Stimulated activated CD8-positive, alpha-beta memory T cell treated with anti-CD3 and anti-CD28 coated beads, Interleukin-15, amount 100 ng/mL, for 24 hours (primary cell): Measurements from ENCODE around the gene CAMK2N2.
"Not testable (repeated sequence)": the region's sequence is repeated elsewhere in the genome, so short reads cannot be mapped to it uniquely, and the experiment has no call there.

Experiments used
- DNase-seq: peaks from one replicate; pipeline ENCODE4 v3.0.0-alpha.2; 2020; ENCODE audit warnings: low read depth

Gene CAMK2N2

DNA sequence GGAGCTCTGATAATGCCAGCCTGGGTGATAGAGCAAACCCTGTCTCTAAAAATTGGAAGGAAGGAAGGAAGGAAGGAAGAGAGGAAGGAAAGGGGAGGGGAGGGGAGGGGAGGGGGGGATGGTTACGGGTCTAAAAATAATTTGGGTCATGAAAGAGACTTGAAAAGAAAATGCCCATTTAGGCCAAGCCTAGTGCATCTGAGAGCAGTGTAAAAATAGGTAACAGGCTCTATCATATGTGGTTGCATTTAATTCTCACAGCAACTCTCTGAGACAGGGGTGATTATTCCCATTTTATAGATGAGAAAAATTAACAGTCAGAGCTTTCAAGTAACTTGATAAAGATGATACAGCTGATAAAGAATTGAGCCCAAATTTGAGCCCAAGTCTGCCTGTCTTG is 10.9 kb upstream of the CAMK2N2 start:
- no peak for DNase-seq

DNA sequence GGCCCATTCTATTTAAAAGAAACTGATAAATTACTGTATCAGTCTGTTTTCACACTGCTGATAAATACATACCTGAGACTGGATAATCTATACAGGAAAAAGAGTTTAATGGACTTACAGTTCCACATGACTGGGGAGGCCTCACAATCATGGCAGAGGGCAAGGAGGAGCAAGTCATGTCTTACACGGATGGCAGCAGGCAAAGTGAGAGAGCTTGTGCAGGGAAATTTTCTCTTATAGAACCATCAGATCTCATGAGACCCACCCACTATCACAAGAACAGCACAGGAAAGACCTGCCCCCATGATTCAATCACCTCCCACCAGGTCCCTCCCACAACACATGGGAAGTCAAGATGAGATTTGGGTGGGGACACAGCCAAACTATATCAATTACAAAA is 5.9 kb upstream of the CAMK2N2 start:
- DNase-seq, result not testable (repeated sequence)

DNA sequence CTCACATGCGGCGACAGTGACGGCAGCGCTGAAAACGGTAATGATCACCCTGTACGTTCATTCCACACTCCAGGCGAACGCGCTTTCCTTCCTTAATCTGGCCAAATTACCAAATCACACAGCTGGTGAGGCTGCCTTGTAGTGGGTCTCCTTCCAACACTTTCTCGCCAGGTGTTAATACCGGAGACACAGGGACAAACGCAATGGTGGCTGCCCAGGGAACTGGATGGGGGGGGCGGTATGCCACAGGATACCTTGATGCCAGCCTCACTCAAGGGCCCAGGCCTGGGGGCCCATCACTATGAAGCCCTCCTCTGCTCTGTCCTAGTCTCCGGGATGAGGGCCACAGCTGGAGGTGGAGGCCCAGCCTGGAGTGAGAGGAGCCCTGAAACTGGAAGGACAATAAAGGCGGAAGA is 1.4 kb upstream of the CAMK2N2 start:
- DNase-seq, result no peak

DNA sequence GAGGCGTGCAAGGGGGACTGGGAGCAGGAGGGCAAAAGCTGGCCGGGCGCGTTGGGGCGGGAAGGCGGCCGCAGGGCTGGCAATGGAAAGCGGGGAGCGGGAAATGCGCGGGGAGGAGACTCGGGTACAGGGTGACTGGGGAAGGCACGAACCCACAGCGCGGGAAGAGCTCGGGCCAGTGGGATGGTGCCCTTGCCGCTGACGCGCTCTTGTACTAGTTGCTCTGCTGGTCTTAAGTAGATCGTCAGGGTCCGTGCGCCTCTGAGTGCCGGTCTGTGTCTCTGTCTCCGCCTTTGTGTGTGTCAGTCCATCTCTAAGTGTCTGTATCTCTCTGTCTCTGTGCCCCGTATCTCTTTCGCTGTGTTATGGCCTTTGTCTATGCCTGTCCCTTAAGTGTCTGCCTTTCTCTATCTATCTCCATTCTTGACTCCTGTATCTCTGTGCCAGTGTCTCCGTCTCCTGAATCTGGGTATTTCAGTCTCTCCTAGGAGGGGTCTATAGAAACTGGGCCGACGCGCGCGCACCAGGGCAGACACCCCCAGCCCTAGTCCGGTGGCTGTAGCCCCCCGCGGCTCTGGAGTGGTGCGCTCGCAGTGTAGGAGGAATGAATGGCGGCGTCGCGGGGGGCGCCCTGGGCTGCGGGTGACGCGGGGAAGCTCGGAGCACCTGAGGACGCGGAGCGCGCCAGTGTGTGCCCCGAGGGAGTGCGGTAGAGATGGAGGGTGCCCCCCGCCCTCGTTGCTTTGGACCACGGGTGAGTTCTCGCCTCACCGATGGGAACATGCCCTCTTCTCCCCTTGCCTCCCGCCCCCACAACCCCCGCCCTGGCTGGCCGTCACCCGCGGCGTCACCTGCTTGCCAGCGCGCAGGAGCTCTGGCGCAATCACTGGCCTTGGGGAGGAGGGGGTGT is 756 bp upstream of the CAMK2N2 start:
- DNase-seq, result no peak

DNA sequence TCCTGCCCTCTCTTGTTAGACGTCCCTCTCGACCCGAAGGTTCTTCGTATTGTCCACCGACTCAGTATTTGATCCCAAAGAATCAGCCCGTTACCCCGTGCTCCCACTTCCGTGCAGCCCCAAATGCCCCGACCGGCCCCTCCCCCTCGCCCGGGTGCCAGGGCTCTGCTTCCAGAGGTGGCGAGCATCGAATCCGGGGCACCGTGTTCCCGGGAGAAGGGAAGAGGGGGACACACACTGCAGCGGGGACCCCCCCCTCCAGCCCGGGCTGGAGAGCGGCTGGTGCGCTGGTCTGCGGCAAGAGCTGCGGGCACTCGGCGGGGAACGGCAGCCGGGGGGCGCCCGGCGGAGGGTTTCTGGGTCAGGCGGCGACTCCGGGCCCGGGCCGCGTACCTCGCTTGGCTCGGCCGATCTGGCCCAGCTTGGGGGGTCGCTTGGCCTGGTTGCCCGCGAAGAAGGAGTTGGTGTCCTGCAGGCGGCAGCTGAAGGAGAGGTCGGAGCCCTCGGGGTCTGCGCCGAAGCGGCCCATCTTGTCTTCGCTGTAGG is 556 bp downstream of the CAMK2N2 start:
- DNase-seq, result no peak

DNA sequence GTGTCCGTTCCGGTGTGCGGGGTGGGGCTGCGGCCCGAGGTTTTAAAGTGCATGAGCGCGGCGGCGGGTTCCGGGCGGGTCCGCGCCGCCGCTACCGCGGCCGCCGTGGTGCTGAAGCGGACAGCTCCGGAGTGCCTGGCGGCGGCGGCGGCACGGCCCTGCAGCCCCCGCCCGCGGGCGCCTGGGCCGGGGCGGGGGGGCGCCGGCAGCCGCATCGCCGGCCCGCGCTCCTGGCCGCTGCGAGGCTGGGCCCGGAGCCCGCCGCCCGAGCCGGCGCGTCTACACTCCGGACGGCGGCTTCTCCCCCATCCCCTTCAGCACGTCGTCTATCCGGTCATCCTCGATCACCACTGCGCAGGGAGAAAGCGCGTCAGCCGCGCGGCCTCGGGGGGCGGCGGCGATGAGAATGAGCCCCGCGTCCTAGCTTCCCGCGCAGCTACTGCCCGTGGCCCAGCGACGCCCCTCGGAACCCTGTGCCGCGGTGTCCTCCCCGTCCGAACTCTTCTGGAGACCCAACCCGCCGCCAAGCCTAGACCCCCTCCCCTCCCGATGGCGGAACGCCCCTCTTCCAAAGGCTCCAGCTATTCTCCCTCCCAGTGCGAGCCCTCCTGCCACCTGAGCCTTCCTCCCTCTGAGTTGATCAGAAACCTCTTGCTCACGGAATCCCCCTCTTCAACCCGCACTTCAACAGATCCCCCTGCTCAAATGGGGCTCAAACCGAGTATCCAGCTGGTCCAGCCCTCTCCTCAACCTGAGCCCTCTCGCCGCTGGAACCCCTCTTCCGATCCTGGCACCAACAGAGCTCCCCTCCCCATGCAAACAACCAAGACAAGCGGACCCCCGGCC is 1.3 kb downstream of the CAMK2N2 start:
- DNase-seq, result no peak

DNA sequence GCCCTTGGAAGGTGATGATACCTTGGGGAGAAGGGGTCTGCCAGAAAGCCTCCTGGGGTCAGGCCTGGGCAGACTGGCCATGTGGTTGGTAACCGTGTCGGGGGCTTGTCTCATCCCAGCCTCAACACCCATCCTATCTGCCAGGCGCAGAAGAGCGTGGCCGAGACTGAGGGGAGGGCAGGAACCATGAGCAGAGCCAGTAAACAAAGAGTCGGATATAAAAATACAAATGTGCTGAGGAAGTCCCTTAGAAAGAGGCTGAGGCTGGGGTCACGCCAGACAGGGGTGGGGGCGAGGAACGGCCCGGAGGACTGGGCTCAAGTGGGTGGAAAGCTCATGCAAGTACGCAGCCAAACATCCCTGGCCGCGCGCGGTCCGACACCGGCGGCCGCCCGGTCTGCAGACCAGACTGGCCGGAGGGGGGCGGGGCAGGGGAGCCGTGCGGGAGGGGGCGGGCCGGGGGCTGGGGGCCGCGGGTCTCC is 1.9 kb downstream of the CAMK2N2 start:
- DNase-seq, result no peak

DNA sequence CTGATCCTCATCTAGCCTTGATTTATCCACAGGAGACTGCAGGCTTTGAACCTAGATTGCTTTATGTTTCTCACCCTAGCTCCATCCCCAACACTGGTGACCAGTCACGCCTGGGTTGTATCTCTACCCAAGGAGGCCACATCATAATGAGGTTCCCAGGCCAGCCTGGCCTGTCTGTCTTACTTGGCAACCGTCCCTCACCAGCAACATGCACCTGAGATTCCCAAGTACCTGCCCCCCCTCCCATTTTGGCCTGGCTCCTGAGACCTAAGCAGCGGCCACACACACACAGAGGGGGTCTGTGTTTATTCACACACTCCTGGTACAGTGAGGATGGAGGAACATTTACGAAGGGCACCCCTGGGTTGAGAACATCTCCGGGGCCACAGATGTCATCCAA is 2.4 kb downstream of the CAMK2N2 start:
- DNase-seq, result no peak

DNA sequence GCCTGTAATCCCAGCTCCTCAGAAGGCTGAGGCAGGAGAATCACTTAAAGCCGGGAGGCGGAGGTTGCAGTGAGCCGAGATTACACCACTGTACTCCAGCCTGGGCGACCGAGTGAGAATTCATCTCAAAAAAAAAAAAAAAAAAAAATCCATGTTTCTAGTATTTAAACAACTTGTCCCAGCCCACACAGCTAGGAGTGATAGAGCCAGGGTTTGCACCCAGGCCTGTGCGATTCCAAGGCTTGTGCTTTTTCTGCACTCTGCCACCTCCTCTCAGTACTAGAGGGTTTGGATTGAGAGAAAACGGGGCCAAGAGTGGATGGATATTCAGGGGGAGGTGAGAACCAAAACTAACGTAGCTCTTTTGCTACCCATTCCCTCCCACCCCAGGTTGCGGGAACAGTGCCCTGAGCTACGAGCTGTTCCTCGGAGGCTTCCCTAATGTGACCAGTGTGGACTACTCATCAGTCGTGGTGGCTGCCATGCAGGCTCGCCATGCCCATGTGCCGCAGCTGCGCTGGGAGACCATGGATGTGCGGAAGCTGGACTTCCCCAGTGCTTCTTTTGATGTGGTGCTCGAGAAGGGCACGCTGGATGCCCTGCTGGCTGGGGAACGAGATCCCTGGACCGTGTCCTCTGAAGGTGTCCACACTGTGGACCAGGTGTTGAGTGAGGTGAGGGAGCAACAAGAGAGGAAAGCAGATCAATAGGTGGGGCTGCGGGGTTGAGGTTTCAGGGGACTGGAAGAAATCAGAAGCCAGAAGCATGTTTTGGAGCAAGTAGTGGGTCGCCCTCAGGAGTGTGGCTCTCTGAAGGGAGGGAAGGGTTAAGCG is 4.1 kb downstream of the CAMK2N2 start:
- no peak for DNase-seq

DNA sequence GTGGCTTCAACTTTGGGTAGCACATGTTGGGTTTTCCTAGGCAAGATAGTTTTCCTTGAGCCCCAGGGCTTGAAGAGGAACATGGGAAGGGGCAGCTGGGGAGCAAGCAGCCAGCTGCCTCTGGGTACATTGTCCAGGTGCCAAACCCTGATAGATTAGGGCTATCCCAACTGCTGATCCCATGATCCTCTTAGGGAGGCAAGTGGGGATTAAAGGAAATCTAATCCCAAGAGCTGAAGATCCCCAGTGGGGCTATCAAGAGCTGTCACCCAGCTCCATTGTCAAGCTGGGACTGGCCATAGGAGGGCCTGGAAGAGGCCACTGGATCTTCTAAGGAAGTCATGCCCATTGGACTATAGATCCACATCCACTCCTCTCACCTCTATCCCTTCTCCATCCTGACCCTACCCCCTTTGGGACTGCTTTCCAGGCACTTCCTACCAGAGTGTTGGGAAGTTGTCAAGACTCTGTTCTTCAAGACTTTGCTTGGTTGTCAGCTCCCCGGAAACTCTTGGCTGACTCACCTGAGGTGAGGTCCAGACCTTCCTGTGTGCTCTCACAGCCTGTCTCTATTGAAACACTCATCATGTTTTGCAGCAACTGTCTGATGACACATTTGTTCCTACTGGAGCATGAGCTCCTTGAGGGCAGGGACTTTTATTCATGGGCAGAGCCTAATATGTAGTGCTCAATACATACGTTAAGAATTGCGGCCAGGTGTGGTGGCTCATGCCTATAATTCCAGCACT is 5.9 kb downstream of the CAMK2N2 start:
- no peak for DNase-seq

DNA sequence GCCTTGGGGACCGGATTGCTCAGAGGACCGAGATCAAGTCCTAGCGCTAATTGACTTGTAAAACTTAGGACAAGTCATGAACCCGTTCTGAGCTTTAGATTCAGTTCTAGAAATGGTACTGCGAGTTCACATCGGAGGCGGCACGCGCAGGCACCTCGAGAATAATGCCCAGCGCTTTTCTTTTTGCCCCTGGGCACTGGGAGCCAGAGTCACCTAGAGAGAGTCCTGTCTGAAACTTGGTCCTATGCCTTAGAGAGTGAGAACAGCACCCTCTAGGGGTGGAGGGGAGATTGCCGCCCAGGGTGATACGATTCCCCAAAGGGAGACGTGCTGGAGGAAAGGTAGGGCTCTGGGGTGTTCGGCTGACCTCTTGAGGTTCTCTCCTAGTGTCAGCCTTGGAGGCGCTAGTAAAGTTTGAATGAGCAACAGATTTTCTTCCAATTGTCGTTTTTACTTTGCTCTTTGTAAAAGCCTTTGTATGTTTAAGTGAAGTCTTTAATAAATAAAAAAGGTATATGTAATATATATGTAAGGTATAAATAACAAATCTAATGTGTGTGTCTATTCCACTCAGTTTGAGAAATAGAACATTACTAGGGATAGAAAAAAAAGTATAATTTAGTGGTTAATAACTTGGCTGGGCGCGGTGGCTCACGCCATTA is 11.1 kb downstream of the CAMK2N2 start:
- DNase-seq, result peak; percentile 63

DNA sequence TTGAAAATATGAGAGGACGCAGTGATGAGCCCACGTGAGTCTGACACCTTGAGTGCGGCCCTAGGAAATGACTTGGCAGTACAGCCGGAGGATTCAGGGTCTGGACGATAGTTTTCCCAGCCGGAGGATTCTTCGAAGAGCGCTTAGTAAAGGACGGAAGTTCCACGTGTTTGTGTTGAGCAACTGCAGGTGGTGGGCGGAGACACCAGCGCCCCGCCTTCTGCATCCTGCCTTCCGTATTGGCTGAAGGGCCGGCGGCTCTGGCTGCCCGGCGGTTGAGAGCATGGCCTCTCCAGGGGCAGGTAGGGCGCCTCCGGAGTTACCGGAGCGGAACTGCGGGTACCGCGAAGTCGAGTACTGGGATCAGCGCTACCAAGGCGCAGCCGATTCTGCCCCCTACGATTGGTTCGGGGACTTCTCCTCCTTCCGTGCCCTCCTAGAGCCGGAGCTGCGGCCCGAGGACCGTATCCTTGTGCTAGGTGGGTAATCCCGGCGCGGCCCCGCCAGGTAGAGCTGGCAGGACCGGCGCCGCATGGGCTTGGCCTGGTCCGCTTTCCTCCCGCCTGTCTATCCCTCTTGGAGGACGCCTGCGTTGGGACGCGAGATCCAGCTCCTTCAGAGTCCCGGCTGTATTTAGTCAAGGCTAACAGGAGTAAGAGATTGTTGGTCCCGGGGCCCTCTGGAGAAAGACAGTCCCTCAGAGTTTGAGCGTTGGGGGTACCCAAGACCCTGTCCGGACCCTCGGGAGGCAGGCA is 11.8 kb downstream of the CAMK2N2 start, which contains the start of gene EEF1AKMT4:
EEF1AKMT4 (plus strand) TSS at position 261 of the 755 bp plus-strand sequence; CDS start at position 284, 23 bp downstream.
- DNase-seq, result peak; percentile 74

DNA sequence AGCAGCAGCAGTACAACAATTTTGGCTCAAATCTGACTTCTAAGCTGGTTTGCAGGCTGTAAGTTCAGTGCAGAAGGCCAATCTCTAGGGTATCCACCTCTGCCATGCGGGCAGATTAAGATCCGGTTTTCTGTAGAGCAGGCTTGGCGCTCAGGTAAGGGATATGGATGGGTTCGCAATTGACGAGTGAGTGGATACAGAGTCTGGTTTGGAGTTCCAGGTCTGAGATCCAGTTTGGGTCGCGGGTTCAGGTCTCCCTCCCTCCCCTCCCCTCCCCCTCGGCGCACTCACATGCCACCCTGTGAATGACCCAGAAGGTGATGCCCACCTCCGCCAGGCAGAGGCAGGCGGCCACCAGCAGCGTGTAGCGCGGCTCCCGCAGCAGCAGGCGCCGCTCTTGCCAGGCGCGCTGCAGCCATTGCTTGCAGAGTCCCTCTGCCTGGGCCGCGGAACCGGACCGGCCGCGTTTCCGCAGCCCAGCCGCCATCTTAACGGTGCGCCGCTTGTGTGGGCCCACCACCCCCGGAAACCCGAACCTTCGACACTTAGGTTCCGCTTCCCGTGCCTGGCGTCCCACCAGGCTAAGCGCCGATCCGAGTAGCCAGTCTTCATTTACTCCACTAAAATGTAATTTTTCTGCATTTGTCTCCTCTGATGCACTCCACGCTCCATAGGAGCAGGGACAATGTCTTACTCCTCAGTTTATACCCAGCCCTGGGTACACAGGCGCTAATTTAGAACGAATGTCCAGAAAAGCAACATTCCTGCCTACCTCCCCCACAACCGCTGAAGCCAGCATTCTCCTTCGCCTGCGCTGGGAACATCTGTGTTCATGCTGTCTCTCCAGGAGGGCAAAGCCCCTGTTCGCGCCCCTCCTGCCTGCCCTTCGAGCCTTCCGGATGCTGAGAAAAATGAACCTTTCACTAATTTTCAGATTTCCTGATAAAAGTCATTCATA is 12.6 kb downstream of the CAMK2N2 start, which contains the start of gene ALG3:
ALG3 (minus strand) TSS at position 509 of the 958 bp plus-strand sequence; CDS start at position 487, 22 bp downstream.
- DNase-seq, result peak; percentile 82

DNA sequence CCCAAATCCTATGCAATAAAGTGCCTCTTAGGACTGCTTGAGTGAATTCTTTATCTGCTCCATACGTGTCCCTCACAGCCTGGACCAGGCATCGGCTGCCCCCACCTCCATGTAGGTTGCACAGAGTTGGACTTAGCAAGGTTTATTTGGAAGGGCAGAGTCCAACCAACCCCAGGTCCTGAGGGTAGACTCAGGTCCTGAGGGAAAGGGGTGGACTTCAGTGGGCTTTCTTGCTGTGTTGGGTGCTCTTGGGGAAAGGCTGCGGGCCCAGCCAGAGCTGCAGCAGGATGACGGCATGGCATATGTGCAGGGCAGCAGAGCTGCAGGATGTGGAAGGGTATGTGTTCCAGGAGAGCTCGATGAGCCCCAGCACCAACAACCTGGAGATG is 19.1 kb downstream of the CAMK2N2 start:
- DNase-seq, result no peak

DNA sequence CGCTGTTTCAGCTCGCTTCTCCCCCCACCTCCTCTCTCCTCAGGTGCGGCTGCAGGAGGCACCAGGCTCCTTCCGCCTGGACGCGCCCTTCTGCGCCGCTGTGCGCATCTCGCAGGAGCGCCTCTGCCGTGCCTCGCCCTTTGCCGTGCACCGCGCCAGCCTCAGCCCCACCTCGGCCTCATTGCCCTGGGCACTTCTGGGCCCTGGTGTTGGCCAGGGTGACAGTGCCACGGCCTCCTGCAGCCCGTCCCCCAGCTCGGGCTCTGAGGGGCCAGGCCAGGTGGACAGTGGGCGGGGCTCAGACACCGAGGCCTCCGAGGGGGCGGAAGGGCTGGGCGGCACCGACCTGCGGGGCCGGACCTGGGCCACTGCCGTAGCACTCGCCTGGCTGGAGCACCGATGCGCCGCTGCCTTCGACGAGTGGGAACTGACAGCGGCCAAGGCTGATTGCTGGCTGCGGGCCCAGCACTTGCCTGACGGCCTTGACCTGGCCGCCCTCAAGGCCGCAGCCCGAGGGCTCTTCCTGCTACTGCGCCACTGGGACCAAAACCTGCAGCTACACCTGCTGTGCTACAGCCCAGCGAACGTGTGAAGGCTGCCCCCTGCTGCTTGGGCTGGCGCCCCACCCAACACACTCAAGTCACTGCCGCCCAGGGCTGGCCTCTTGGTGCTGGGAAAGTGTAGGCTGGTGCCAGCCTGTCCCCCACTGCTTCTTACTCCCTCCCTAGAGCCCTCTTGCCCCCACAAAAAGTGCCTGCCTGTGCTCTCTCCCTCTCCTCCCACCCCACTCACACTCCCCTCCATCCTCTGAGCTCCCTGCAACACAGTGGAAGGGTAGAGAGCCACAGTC is 19.7 kb downstream of the CAMK2N2 start:
- DNase-seq, result no peak

DNA sequence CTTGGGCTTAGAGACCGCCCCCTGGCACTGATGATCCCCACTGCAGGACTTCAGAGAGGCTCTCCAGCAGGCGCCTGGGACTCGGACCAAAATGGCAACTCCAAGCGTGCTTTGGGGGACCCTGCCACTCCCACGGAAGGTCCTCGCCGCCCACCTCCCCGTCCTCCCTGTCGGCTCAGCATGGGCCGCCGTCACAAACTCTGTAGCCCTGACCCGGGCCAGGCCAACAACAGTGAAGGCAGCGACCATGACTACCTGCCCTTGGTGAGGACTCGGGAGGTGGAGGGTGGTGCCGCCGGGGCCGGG is 20.3 kb downstream of the CAMK2N2 start:
- no peak for DNase-seq

DNA sequence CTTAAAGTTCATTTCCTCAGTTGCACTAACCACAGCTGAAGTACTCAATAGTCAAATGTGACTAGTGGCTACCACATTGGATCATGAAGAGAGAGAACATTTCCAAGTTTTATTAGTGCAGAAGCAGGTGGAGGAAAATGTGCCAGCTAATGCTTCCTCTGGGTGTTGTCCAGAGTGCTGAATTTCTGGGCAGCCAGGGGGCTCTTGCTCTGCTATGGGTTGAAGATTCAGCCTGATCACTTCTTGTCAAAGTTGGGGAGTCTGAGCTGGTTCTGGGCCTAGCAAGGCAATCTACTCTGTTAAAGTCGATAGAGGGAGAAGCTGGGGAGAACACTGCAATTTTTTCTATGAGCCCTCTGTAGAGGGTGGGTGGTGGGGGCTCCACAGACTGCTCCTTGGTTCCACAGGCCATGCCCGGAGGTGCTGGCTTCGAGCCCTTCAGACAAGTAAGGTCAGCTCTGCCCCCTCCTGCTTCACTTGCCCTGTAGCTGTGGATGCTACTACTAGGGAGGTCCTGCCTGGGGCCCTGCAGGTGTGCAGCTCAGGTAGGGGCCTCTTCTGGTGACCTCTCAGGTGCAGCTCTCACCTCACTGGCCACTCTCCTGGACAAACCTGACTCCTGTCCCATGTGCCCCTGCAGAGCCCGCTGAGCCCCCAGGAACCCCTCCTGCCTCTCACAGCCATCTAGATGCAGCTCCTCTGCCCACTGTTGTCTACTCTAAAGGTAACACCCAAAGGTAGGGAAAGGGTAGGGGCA is 20.8 kb downstream of the CAMK2N2 start:
- no peak for DNase-seq
